ENCODE results near the gene ZNF90. TPM values are rescaled to one million over a fixed set of nuclear protein-coding genes. Genes with fewer than 3 reads are reported as not detected.

Gene ZNF90
- total and polyA plus RNA-seq, 2 of the 8 experiments (the other 6 are each of a cell fraction or from before 2014, with no cell fraction given) = 41.2 to 114 TPM

GRCh38 chr19:20066861-20067260 is 10.9 kb upstream of the ZNF90 start:
- Histone ChIP-seq H2BK5ac (ENCODE audit: low read depth, low read length) (peak overlapping the region; percentile 93; the same call in 1 of the 2 replicates), H3K79me1 (ENCODE audit: low read depth, low read length) (no peaks in the 10 kb centered on the region), H3K4me1 (replicated peaks in 1 of 4; ENCODE audit: control insufficient read depth in 3 of 4, insufficient read depth in 4 of 4, low read length in 3 of 4) (peaks cover 2 to 20% (median 12%) of the 10 kb centered on the region in 4 experiments), H4K5ac (ENCODE audit: insufficient read length, low read depth, low read length) (no peak overlapping the region), H3K27me3 (replicated peaks in 1 of 4; ENCODE audit: control insufficient read depth in 3 of 4, extremely low read depth in 1 of 4, insufficient read depth in 3 of 4, low read length in 3 of 4) (no peaks in the 10 kb centered on the region), H4K8ac (ENCODE audit: extremely low read depth, insufficient read depth, low read length) (no peak overlapping the region), H2BK20ac (ENCODE audit: low read length) (no peak overlapping the region; the same call in 1 of the 2 replicates), H4K20me1 (replicated peaks in 1 of 2; ENCODE audit: control insufficient read depth in 1 of 2, insufficient read depth in 2 of 2, low read length in 2 of 2) (no peaks in the 10 kb centered on the region), H3K4me2 (ENCODE audit: insufficient read depth in 1 of 2, low read depth in 2 of 2, low read length in 2 of 2) (peak overlapping the region in 1 of 2 experiments; percentile 59; a peak in 1 of 4 replicates), H3K9me3 (ENCODE audit: insufficient read depth in 2 of 2, low read depth in 1 of 2, low read length in 1 of 2) (peaks cover 4 to 10% of the 10 kb centered on the region in 2 experiments; a peak in 2 of 4 replicates), H3K4me3 (ENCODE audit: extremely low read depth in 1 of 4, insufficient read depth in 2 of 4, low read depth in 3 of 4, low read length in 4 of 4) (no peak overlapping the region), H3K9ac (replicated peaks in 1 of 4; ENCODE audit: extremely low read depth in 1 of 4, low read depth in 3 of 4, low read length in 3 of 4) (no peak overlapping the region), H3K14ac (ENCODE audit: insufficient read length) (no peak overlapping the region), H3K36me3 (ENCODE audit: control insufficient read depth in 2 of 4, insufficient read depth in 4 of 4, low read length in 3 of 4) (no peaks in the 10 kb centered on the region), H3K56ac (replicated peaks; ENCODE audit: insufficient read length, low read depth, low read length) (no peak overlapping the region), H2BK12ac (ENCODE audit: low read depth, low read length) (no peak overlapping the region), H3K79me2 (ENCODE audit: control insufficient read depth in 1 of 2, insufficient read depth in 2 of 2, low read length in 2 of 2) (no peaks in the 10 kb centered on the region), H2AK5ac (ENCODE audit: low read depth, low read length) (no peak overlapping the region), H2AFZ (ENCODE audit: low read length) (no peak overlapping the region), H3K27ac (ENCODE audit: low read depth, low read length) (no peak overlapping the region), H3K23ac (ENCODE audit: insufficient read length) (no peak overlapping the region), H2BK15ac (ENCODE audit: low read length) (no peak overlapping the region), H3K4ac (replicated peaks; ENCODE audit: insufficient read length, low read depth, low read length) (no peak overlapping the region), H3K18ac (ENCODE audit: extremely low read depth, low read length) (no peak overlapping the region), H4K91ac (replicated peaks; ENCODE audit: insufficient read length, low read length) (no peak overlapping the region), H2BK120ac (replicated peaks; ENCODE audit: low read depth, low read length) (no peak overlapping the region), H3K23me2 (ENCODE audit: low read depth, low read length) (no peaks in the 10 kb centered on the region)
- 93% methylated on average over 3 of the region's 3 CpGs; no CpG with 5 or more reads in 1 of the 2 experiments for WGBS, 2 experiments (ENCODE audit: extremely low coverage in 1 of 2, insufficient coverage in 1 of 2, insufficient read length in 1 of 2, insufficient replicate concordance in 2 of 2, low coverage in 1 of 2, low lambda C conversion rate in 2 of 2, missing lambda C conversion rate in 1 of 2)
- ChIA-PET POLR2A (ENCODE audit: partially characterized antibody) (interaction anchor here (0.7 to 5.4 kb wide), 9 partner anchors 11 to 123 kb away, joined by 3 to 57 read pairs (median 11); partner anchors contain the start of genes ZNF486, ZNF682 and ZNF90), CTCF (ENCODE audit: partially characterized antibody) (interaction anchor here (0.9 to 1.3 kb wide), 2 partner anchors 15 to 69 kb away, joined by 3 to 5 read pairs; no protein-coding TSS in a partner anchor)
- DNase-seq (ENCODE audit: low read depth in 1 of 2, low spot score in 2 of 2) (no peak), FAIRE-seq (no peak)
- TF ChIP-seq SP1 (IDR thresholded peaks at IDR 0.05; ENCODE audit: low read depth, low read length) (no peak), RNF2 (IDR thresholded peaks at IDR 0.05; ENCODE audit: borderline replicate concordance, low read depth, low read length, missing control alignments, poor library complexity, severe bottlenecking) (no peak), NRF1 (IDR thresholded peaks at IDR 0.05; ENCODE audit: low read depth, low read length) (no peak), TCF12 (IDR thresholded peaks at IDR 0.05; ENCODE audit: low read depth, low read length) (no peak), EZH2 (IDR thresholded peaks at IDR 0.05; ENCODE audit: low read depth, low read length, severe bottlenecking) (no peak), CTCF (IDR thresholded peaks at IDR 0.05; ENCODE audit: control extremely low read depth in 1 of 3, insufficient read depth in 1 of 3, low read depth in 1 of 3, low read length in 3 of 3) (no peak), RAD21 (IDR thresholded peaks at IDR 0.05 in 1 of 2, conservative IDR thresholded peaks at IDR 0.05 in 1 of 2; ENCODE audit: low read depth in 2 of 2, low read length in 2 of 2) (no peak), MAFK (IDR thresholded peaks at IDR 0.05; ENCODE audit: low read depth, low read length) (no peak)
